Measurements from ENCODE around the gene UCK2.

- no peak for TF ChIP-seq JUND (IDR thresholded peaks at IDR 0.05; ENCODE audit: low read length)
- no peak for TF ChIP-seq POLR2A (IDR thresholded peaks at IDR 0.05; ENCODE audit: control extremely low read depth in 1 of 2, low read depth in 2 of 2, low read length in 2 of 2)
- no peak for TF ChIP-seq CTCF (IDR thresholded peaks at IDR 0.05; ENCODE audit: control extremely low read depth in 1 of 3, insufficient read depth in 1 of 3, low read depth in 1 of 3, low read length in 3 of 3)
- no peak for TF ChIP-seq EP300 (IDR thresholded peaks at IDR 0.05; ENCODE audit: borderline replicate concordance in 1 of 2, low read depth in 2 of 2, low read length in 2 of 2)
- TF ChIP-seq RFX5 (IDR thresholded peaks at IDR 0.05; ENCODE audit: borderline replicate concordance, low read depth, low read length) = no peak
- TF ChIP-seq BRCA1 (IDR thresholded peaks at IDR 0.05; ENCODE audit: low read depth, low read length) = no peak
- TF ChIP-seq CHD2 (IDR thresholded peaks at IDR 0.05; ENCODE audit: low read length) = no peak
- TF ChIP-seq SIX5 (IDR thresholded peaks at IDR 0.05; ENCODE audit: low read depth, low read length) = no peak
- TF ChIP-seq RAD21 (IDR thresholded peaks at IDR 0.05 in 1 of 2, conservative IDR thresholded peaks at IDR 0.05 in 1 of 2; ENCODE audit: low read depth in 2 of 2, low read length in 2 of 2) = no peak
- no peak for TF ChIP-seq POLR2AphosphoS5 (IDR thresholded peaks at IDR 0.05; ENCODE audit: low read depth, low read length)
- no peak for TF ChIP-seq CHD1 (IDR thresholded peaks at IDR 0.05; ENCODE audit: low read depth, low read length)
- TF ChIP-seq SP1 (IDR thresholded peaks at IDR 0.05; ENCODE audit: low read depth, low read length) = no peak
Measured at GRCh38 chr1:165869343-165869742, 41.9 kb downstream of the UCK2 start.

All from H1 (cell line).